Stimulated activated effector memory CD8-positive, alpha-beta T cell treated with anti-CD3 and anti-CD28 coated beads, Interleukin-12 subunit alpha, Interleukin-12 subunit beta, amount 100 ng/mL, for 72 hours (primary cell): ENCODE data around the gene CASKIN2.

Experiments
- ATAC-seq: fragments of 150-1000 bp; cut with Tn5 transposase; 2 replicates; pipeline ENCODE4 v1.10.0; 2021
- DNase-seq, 2 donors: peaks; one replicate each; pipeline ENCODE4 v3.0.0; 2021 to 2022; ENCODE audit warnings: low spot score in 2 of 2
- H3K27ac Mint-ChIP-seq: one replicate; pipeline ENCODE4 v1.8.0; 2022; ENCODE audit warnings: mild to moderate bottlenecking, mixed read lengths
- H3K36me3 Mint-ChIP-seq: one replicate; pipeline ENCODE4 v1.8.0; 2022; ENCODE audit warnings: mild to moderate bottlenecking, mixed read lengths
- H3K4me1 Mint-ChIP-seq: one replicate; pipeline ENCODE4 v1.8.0; 2022; ENCODE audit warnings: mixed read lengths
- H3K4me3 Mint-ChIP-seq: one replicate; pipeline ENCODE4 v1.8.0; 2022; ENCODE audit warnings: mild to moderate bottlenecking, mixed read lengths
- H3K9me3 Mint-ChIP-seq: one replicate; pipeline ENCODE4 v1.8.0; 2022; ENCODE audit warnings: mixed read lengths

CASKIN2 gene

DNA sequence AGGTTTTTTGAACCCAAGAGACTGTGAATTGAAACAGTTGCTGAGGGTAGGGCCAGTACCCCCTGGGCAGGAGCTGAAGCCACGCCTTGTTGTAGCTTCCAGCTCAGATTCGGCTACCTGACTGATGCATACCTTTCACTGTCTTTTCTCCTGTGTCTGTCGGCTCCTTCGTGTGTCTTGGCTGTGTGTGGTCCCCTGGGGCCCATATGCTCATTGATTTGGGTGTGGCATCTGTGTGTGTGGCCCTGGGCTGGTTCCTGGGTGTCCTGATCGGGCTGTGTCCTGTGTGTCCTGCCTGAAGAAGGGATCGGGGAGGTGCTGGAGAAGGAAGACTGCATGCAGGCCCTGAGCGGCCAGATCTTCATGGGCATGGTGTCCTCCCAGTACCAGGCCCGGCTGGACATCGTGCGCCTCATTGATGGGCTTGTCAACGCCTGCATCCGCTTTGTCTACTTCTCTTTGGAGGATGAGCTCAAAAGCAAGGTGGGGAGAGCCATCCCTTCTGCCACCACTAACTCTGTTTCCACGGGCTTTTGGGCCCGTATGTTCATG is 20.9 kb downstream of the CASKIN2 start:
- ATAC-seq (no peak), DNase-seq (no peak)
- no peaks in the 10 kb centered on the region for H3K9me3 Mint-ChIP-seq
- H3K4me1 Mint-ChIP-seq: no peaks in the 10 kb centered on the region
- no peak overlapping the region for H3K27ac Mint-ChIP-seq
- no peak overlapping the region for H3K4me3 Mint-ChIP-seq
- peaks cover 31% of the 10 kb centered on the region for H3K36me3 Mint-ChIP-seq

DNA sequence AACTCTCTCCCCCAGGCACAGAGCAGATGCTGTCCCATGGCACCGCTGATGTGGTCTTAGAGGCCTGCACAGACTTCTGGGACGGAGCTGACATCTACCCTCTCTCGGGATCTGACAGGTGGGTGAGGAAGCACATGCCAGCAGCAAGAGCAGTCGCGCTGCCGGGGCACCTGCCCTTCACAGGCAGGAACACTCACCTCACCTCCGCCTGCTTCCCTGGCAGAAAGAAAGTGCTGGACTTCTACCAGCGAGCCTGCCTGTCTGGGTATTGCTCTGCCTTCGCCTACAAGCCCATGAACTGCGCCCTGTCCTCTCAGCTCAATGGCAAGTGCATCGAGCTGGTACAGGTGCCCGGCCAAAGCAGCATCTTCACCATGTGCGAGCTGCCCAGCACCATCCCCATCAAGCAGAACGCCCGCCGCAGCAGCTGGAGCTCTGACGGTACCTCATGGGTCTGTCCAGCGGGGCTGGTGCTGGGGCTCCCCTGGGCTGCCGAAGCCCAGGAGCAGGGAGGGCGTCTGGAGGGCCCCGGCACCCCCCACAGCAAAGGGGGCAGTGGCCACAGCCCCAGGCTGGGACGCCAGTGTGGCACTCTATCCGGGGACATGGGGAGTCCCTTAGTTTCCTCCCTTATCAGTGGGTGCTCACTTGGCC is 21.7 kb downstream of the CASKIN2 start:
- H3K9me3 Mint-ChIP-seq: no peaks in the 10 kb centered on the region
- DNase-seq: no peak
- no peak overlapping the region for H3K4me3 Mint-ChIP-seq
- H3K4me1 Mint-ChIP-seq: peaks cover 4% of the 10 kb centered on the region
- ATAC-seq: no peak
- H3K27ac Mint-ChIP-seq: no peak overlapping the region
- H3K36me3 Mint-ChIP-seq: peaks cover 31% of the 10 kb centered on the region

DNA sequence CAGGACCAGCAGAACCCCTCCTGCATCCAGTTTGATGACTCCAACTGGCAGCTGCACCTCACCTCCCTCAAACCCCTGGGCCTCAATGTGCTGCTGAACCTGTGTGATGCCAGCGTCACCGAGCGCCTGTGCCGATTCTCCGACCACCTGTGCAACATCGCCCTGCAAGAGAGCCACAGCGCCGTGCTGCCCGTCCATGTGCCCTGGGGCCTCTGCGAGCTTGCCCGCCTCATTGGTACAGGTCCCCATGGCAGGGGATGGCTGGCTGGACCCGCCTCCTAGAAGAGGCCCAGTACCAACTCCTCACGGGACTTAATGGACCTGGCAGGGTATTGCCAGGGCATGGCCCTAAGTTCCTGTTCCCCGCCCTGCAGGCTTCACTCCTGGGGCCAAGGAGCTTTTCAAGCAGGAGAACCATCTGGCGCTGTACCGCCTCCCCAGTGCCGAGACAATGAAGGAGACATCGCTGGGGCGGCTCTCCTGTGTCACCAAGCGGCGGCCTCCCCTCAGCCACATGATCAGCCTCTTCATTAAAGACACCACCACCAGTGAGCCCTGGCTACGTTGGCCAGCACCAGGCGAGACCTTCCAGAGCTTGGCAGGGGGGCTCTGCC is 22.7 kb downstream of the CASKIN2 start:
- Mint-ChIP-seq H3K36me3 (peaks cover 27% of the 10 kb centered on the region), H3K4me3 (no peak overlapping the region), H3K27ac (no peak overlapping the region), H3K9me3 (no peaks in the 10 kb centered on the region), H3K4me1 (peaks cover 13% of the 10 kb centered on the region)
- DNase-seq (no peak), ATAC-seq (no peak)

DNA sequence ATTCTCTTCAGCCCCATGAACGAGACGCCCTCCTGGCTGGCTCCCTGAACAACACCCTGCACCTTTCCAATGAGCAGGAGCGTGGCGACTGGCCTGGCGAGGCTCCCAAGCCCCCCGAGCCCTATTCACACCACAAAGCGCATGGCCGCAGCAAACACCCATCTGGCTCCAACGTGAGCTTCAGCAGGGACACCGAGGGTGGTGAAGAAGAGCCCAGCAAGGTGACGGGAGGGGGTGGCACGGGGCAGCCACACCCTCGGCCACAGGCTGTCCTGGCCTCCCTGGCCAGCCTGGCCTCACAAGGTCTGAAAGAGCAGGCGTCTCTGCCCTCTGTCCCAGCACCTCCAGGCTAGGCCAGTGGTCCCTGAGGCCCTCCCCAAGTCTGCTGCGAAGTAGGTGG is 23.7 kb downstream of the CASKIN2 start:
- no peak overlapping the region for H3K27ac Mint-ChIP-seq
- peaks cover 23% of the 10 kb centered on the region for H3K4me1 Mint-ChIP-seq
- H3K9me3 Mint-ChIP-seq: no peaks in the 10 kb centered on the region
- no peak overlapping the region for H3K4me3 Mint-ChIP-seq
- H3K36me3 Mint-ChIP-seq: peaks cover 17% of the 10 kb centered on the region
- no peak for ATAC-seq
- DNase-seq: no peak

DNA sequence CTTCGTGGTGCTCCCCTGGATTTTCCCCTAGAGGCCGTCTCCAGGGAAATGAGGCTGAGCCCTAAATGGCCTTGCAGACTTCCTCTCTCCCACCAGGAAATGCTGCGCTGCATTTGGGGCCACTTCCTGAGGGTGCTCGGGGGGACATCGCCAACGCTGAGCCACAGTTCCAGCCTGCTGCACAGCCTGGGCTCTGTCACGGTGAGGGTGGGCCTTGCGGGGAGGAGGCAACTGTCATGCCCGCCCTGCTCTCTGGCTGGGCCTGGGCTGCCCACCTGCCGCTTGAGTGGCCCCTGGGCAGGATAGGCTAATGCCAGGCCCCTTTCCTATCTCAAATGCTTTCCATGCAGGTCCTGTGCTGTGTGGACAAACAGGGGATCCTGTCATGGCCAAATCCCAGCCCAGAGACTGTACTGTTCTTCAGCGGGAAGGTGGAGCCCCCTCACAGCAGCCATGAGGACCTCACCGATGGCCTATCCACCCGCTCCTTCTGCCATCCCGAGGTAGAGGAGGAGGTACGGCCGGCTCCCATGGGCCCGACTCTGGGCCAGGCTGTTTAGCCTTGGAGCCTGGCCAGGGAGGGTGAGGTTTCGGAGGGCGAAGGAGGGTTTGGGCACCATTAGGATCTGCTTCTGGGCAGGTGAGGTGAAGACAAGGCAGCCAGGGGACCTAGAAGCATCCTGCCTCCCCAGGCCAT is 24.2 kb downstream of the CASKIN2 start:
- H3K4me3 Mint-ChIP-seq: no peak overlapping the region
- peaks cover 14% of the 10 kb centered on the region for H3K36me3 Mint-ChIP-seq
- H3K27ac Mint-ChIP-seq: no peak overlapping the region
- H3K9me3 Mint-ChIP-seq: no peaks in the 10 kb centered on the region
- peaks cover 29% of the 10 kb centered on the region for H3K4me1 Mint-ChIP-seq
- no peak for DNase-seq
- no peak for ATAC-seq

DNA sequence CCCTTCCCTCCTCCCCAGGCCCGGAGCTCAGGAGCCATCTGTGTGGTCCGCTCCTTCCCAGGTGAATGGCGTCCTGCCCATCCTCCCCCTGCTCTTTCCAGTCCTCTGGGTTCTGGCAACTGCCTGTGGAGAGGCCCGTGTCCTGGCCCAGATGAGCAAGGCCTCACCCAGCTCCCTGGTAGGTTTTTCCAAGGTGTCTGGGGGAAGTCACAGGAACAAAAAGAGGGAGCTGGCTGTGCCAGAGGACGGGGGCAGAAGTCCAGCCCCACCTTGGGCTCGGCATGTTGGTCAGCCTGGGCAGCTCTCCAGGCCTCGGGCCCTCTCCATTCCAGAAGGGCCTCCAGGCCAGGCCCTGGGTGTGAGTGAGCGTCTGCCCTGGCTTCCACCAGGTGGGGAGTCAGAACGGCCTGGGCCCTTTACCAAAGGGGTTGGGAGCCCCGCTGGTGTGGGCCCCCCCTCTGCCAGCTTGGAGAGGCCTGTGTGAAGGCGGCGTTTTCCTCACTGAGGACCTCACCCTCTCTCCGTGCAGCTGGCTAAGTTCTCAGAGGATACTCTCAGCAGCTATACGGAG is 25.1 kb downstream of the CASKIN2 start:
- no peak for ATAC-seq
- no peak overlapping the region for H3K4me3 Mint-ChIP-seq
- DNase-seq: no peak
- no peaks in the 10 kb centered on the region for H3K9me3 Mint-ChIP-seq
- peaks cover 32% of the 10 kb centered on the region for H3K4me1 Mint-ChIP-seq
- peak overlapping the region; percentile 20 for H3K27ac Mint-ChIP-seq
- H3K36me3 Mint-ChIP-seq: peaks cover 8% of the 10 kb centered on the region

DNA sequence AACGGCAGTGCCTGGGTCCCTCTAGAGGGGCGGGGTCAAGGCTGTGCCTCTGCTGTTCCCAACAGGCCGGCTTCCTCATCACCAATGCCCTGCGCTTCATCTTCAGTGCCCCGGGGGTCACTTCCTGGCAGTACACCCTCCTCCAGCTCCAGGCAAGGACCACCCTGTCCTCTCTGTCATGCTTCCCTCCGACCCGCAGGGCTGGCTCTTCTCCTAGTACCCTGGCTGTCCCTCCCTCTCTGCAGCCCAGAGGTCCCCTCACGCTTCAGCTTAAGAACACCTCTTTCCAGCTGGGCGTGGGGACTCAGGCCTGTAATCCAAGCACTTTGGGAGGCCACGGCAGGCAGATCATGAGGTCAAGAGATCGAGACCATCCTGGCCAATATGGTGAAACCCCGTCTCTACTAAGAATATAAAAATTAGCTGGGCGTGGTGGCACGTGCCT is 25.8 kb downstream of the CASKIN2 start:
- Mint-ChIP-seq H3K9me3 (no peaks in the 10 kb centered on the region), H3K27ac (peak overlapping the region; percentile 99), H3K36me3 (peaks cover 8% of the 10 kb centered on the region), H3K4me1 (peaks cover 32% of the 10 kb centered on the region), H3K4me3 (no peak overlapping the region)
- DNase-seq: no peak
- ATAC-seq: no peak

DNA sequence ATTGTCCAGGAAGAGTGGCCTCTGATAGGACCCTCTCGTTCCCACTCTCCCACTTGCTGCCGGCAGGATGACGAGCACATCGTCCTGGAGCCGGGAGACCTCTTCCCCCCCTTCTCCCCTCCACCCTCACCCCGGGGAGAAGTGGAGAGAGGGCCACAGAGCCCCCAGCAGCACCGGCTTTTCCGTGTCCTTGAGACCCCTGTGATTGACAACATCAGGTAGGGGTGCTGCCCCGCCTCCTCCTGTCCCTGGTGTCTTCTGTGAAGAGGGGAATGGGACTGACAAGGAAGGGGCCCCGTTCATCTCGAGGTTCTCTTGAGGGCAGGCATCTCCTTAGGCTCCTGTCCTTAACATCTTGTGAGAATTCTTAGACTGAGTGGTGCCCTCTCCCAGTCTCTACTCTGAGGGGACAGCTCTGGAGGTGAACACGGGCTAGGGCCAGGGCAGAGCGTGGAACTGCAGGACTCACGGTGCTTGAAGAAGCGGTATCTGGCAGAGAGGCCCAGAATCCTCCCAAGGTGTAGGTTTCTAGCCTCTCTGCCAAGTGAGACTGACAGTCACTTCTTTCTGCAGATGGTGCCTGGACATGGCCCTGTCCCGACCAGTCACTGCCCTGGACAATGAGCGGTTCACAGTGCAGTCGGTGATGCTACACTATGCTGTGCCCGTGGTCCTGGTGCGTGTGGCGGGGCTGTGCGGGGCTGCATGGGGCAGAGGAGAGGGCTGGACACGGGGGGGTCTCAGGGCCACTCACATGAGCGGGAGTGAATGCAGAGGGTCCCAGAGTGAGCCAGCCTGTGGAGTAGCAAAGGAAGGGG is 26.4 kb downstream of the CASKIN2 start:
- H3K4me3 Mint-ChIP-seq: peak overlapping the region; percentile 67
- H3K9me3 Mint-ChIP-seq: no peaks in the 10 kb centered on the region
- ATAC-seq (no peak), DNase-seq (no peak)
- H3K4me1 Mint-ChIP-seq: peaks cover 32% of the 10 kb centered on the region
- H3K27ac Mint-ChIP-seq: peak overlapping the region; percentile 99
- peaks cover 8% of the 10 kb centered on the region for H3K36me3 Mint-ChIP-seq

DNA sequence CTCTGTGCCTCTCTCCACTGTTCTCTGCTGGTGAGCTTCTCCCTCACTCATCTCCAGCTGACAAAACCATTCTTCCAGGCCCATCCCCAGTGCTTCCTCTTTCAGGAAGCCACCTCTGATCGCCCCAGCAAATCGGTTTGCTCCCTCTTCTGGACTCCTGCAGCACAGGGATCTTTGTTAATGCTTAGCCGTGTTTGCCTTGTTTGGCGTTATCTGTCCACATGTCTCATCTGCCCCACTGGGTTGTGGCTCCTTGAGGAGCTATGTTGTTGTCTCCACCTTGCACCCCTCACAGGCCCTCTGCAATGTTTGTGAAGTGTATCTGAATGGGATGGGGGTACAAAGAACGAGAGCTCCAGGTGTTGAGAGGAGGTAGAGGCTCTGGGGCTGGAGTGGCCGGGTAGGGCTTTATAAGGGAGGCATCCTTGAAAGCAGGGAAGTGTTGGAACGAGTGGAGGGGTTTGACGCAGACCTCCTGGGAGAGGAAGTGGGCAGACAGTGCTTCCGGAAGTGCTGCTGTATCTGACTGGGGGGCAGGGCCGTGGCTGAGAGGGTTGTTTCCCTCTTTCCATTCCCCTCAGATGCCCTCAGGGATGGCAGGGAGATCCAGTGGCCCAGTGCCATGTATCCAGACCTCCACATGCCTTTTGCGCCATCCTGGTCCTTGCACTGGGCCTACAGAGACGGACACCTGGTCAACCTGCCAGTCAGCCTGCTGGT is 27.8 kb downstream of the CASKIN2 start:
- no peaks in the 10 kb centered on the region for H3K9me3 Mint-ChIP-seq
- H3K4me3 Mint-ChIP-seq: peak overlapping the region; percentile 67
- DNase-seq (peak; percentile 22 to 71), ATAC-seq (peak; percentile 81)
- peaks cover 2% of the 10 kb centered on the region for H3K36me3 Mint-ChIP-seq
- H3K4me1 Mint-ChIP-seq: peaks cover 32% of the 10 kb centered on the region
- H3K27ac Mint-ChIP-seq: peak overlapping the region; percentile 99

DNA sequence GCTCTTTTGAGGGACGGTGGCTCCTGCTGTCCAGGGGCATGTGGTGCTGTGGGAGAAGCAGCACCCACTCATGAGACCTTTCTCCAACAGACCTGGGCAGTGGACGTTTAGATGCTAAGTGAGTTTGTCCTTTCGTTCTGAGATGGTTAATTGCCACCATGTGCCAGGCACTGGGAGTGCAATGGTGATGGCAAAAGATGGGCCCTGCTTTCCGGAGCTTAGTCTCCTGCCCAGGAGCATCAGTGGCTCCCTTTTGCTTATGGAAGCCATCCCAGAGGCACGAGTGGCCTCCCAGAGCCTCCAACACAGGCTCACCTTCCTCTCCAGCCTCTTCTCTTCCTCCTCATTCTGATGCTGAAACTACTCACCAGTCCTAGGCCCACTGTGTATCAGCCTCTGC is 28.4 kb downstream of the CASKIN2 start:
- Mint-ChIP-seq H3K27ac (peak overlapping the region; percentile 99), H3K4me3 (peak overlapping the region; percentile 67), H3K36me3 (no peaks in the 10 kb centered on the region), H3K9me3 (no peaks in the 10 kb centered on the region), H3K4me1 (peaks cover 32% of the 10 kb centered on the region)
- no peak for ATAC-seq
- DNase-seq: no peak

DNA sequence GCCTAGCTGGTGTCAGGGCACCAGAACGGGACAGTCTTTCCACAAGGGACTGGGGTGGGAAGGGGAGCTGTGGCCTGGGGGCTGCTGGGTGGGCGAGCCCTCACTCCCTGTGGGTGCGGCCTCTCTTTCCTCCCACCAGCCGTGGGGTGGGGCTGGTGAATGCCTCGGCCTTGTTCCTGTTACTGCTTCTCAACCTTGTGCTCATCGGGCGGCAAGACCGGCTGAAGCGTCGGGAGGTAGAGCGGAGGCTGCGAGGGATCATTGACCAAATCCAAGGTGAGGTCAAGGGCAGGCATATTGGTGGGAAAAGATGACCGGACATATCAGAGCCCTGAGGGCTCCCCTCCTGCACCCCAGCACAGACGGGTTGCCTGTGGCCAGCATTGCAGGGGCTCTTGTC is 29.2 kb downstream of the CASKIN2 start:
- ATAC-seq: no peak
- no peaks in the 10 kb centered on the region for H3K36me3 Mint-ChIP-seq
- H3K9me3 Mint-ChIP-seq: no peaks in the 10 kb centered on the region
- H3K27ac Mint-ChIP-seq: peak overlapping the region; percentile 99
- peak overlapping the region; percentile 67 for H3K4me3 Mint-ChIP-seq
- peaks cover 34% of the 10 kb centered on the region for H3K4me1 Mint-ChIP-seq
- no peak for DNase-seq

DNA sequence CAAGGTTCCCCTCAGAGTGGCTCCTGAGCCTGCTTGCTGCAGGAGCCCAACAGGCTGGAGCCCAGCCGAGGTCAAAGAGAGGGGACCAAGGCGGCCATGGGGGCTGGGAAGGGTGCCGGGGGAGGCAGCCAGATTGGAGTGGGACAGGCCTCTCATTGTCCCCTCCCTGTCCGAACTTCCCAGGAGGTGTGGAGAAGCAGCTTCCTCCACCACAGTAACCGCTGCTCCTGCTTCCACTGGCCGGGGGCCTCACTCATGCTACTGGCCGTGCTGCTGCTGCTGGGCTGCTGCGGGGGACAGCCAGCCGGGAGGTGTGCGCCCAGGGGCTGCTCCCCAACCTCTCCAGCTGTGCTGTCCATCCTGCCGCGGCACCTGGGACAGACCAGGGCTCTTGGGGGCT is 29.6 kb downstream of the CASKIN2 start:
- no peak for ATAC-seq
- DNase-seq: no peak
- no peak overlapping the region for H3K4me3 Mint-ChIP-seq

DNA sequence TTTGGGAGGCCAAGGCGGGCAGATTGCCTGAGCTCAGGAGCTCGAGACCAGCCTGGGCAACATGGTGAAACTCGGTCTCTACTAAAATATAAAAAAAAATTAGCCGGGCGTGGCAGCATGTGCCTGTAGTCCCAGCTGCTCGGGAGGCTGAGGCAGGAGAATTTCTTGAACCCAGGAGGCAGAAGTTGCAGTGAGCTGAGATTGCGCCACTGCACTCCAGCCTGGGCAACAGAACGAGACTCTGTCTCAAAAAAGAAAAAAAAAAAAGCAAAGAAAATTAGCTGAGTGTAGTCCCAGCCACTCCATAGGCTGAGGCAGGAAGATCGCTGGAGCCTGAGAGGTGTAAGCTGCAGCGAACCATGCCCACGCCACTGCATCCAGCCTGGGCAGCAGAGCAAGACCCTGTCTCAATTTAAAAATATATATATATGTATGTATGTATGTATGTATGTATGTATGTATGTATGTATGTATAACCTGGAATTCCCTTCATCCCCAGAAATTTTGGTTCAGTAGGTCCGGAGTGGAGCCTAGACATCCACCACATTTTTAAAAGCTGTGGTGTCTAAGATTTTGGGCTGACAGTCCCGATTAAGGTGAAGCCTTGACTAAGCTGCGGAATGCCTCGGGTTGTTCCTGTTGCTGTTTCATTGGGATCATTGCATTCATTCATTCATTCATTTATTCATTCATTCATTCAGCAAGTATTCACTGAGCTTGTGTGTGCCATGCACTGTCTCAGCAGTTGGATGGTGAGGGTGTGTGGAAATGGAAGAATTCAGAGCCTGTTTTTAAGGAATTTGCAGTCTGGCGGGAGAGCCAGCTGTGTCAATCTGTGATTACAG is 33.0 kb downstream of the CASKIN2 start:
- no peak for DNase-seq
- Mint-ChIP-seq H3K27ac (peak overlapping the region; percentile 69), H3K36me3 (no peaks in the 10 kb centered on the region), H3K9me3 (no peaks in the 10 kb centered on the region), H3K4me1 (peaks cover 26% of the 10 kb centered on the region), H3K4me3 (no peak overlapping the region)
- no peak for ATAC-seq

More for the DNA sequence above, 29.6 kb downstream of the CASKIN2 start:
- Mint-ChIP-seq H3K27ac (peak overlapping the region; percentile 99), H3K4me1 (peaks cover 39% of the 10 kb centered on the region), H3K36me3 (no peaks in the 10 kb centered on the region), H3K9me3 (no peaks in the 10 kb centered on the region)
